CD4-positive, alpha-beta T cell treated with Interleukin-17A for 1 hour (primary cell): ENCODE results near the gene OR10H4.
A peak's percentile ranks its signal among the peaks of the same experiment; 100 is the strongest.
"Not testable (repeated sequence)": the region's sequence is repeated elsewhere in the genome, so short reads cannot be mapped to it uniquely, and the experiment has no call there.

Experiments
- DNase-seq: peaks from one replicate; pipeline ENCODE4 v3.0.0-alpha.2; 2020

Gene OR10H4

DNA sequence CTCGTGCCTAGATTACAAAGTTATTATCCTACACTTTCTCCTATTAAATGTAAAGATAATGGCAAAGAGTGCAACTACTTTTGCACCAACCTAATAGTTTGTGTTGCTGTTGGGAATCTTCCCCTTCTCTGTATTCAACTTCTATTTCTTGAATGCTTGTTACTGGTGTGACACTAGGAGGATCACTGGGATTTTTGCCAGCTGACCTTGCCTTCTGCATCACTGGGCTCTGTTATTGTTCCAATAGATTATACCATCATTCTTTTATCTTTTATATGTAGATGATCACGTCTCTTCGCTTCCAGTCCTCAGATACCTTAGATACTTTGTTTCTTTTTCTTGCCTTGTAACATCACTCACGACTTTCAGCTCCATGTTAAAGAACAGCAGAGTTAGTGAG, 3.5 kb upstream of the OR10H4 start:
- no peak for DNase-seq

DNA sequence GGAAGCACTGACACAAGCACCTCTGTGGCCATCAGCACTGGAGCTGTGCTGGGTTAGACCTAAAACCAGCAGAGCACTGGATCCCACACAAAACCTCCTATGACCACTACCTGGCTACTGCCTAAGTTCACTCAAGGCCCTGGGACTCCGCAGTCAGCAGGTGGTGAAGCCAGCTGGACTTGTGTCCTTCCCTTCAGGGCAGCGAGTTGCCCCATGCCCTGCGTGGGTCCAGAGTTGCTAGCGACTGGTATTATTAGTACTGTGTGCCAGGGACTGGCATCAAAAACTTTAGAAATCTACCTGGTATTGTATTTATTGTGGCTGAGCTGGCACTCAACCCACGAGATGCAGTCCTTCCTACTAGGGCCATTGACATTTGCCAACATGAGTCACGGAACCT, 6.0 kb downstream of the OR10H4 start:
- no peak for DNase-seq

DNA sequence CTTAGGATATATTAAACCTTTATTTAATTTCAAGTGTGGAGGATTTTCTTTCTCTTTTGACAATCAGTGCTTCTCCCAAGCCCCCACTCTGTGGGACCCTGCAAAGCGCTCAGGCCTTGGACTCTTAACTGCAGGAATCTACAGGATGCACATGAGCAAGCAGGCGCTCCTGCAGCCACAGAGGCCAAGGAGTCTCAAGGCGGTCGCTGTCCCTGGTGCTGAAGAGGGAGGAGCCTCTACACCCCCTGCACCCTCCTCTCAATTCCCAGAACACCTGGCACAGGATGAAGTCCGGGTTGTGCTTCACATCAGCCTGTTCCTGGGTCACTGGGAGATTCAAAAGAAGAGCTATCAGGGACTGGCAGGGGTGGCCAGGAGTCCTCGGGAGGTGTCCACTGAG, 13.5 kb downstream of the OR10H4 start:
- DNase-seq = no peak

DNA sequence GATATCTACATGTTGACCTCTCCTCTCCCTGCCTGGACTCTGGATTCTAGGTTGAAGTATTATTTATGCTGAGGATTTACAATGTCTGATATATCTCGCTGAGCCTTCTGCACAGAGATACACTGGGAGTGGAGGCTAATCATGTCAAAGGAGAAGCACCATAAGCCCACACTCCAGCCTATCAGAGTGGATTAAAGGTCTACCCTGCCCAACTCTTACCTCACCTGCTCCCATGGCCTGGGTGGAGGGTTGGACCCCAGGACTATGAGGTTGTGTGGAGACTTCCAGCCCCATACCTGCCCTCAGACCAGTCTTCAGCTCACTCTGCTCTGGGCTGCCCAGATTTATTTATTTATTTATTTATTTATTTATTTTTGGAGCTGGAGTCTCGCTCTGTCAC, 15.4 kb downstream of the OR10H4 start:
- no peak for DNase-seq

DNA sequence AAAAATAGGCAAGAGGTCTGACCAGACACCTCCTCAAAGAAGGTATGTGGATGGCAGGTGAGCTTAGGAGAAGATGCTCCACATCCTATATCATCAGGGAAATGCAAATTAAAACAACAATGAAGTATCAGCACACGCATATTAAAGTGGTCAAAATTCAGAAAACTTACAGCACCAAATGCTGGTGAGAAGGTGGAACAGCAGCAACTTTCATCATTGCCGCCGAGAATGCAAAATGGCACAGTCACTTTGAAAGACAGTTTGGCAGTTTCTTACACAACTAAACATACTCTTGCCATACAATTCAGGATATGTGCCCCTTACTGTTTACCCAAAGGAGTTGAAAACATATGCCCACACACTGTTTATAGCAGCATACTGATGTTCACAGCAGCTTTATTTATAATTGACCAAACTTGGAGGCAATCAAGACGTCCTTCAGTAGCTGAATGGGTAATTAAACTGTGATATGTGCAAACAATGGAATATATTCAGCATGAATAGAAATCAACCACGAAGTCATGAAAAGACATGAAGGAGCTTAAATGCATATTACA, 22.5 kb downstream of the OR10H4 start:
- DNase-seq = no peak

DNA sequence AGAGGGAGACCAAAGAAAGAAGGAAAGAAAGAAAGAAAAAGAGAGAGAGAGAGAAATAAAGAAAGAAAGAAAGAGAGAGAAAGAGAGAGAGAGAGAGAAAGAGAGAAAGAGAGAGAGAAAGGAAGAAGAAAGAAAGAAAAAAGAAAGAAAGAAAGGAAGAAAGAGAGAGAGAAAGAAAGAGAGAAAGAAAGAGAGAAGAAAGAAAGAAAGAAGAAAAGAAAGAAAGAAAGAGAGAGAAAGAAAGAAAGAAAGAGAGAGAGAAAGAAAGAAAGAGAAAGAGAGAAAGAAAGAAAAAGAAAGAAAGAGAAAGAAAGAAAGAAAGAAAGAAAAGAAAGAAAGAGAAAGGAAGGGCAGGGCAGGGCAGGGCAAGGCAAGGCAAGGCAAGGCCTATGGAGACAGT, 23.2 kb downstream of the OR10H4 start:
- DNase-seq = not testable (repeated sequence)

DNA sequence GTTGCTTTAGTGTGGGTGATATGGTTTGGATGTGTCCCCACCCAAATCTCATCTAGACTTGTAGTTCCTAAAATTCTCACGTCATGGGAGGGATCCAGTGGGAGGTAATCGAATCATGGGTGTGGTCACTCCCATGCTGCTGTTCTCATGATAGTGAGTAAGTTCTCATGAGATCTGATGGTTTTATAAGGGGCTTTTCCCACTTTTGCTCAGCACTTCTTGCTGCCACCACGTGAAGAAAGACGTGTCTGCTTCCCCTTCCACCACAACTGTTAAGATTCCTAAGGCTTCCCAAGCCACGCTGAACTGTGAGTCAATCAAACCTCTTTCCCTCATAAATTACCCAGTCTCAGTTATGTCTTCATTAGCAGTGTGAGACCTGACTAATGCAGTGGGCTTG, 26.0 kb downstream of the OR10H4 start:
- no peak for DNase-seq

DNA sequence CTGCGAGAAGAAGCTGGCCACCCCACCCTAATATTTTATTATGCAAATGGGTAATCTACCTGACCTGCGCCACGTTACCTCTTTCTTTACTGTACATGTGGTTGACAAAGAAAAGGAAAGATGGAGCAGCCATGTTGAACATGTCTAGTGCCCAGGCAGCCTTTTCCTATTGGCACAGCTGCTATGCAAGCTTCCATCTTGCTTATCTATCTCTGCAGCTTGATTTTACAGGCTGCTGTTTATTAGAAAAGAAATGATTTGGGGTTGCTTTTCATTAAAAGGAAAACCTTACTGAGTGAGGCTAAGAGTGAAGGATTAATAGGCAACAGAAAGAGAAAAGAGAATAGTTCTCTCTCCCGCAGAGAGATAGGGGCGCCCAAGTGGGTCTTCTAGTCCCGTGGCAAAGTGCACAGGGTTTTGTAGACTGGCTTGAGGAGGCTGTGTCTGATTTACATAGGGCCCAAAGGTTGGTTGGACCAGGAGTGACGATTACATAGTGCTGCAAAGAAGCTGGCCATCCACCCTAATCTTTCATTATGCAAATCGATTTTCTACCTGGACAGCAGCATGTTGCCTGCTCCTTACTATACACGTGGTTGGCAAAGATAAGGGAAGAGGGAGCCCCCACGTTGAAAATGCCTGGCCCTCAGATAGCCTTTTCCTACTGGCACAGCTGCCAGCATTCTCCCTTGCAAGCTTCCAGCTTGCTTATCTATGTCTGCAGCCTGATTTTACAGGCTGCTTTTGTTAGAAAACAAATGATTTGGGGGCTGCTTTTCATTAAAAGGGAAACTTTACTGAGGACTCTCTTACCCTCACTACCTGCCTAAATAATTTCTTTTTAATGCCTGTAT, 28.3 kb downstream of the OR10H4 start:
- no peak for DNase-seq

DNA sequence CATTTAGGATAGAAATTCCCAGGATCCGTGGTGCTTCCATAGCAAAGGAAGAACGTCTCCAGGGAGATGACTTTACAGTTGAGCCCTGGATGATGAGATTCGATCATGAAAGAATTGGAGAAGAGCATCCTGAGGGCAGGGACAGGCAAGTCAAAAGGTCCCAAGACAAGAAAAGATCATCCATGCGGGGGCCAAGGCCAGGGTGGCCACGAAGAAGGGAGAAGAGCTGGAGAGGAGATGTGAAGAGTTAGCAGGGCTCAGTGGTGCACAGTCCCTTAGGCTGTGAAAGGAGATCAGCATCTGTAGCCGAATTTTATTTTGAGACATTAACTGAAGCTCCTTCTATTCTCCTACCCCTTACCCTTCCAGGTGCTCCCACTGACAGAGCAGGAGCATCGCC, 28.9 kb downstream of the OR10H4 start:
- DNase-seq = no peak

DNA sequence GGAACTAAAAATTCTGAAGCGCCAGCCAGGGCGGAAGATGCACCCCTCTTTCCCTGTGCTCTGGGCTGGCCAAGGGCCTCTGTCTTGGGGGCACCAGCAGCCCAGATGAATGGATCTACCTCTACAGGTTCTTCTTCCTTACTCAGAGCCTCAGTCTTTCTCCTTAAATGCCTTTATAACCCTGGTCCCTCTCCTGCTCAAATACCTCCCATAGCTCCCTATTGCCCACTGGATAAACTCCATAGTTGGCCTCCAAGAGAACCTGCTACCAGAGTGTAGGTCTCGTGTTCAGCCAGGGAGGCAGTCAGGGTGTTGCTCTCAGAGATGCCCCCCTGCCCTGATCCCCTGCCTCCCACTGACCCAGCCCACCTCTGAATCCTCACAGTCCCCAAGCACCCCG, 30.5 kb downstream of the OR10H4 start:
- DNase-seq = no peak

DNA sequence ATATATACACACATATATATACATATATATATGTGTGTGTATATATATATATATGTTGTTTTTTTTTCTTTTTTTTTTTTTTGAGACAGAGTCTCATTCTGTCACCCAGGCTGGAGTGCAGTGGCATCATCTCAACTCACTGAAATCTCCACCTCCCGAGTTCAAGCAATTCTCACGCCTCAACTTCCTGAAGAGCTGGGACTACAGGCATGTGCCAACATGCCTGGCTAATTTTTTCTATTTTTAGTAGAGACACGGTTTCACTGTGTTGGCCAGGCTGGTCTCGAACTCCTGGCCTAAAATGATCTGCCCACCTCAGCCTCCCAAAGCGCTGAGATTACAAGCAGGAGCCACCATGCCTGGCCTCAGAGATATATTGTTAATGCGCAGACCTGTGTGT, 37.0 kb downstream of the OR10H4 start:
- not testable (repeated sequence) for DNase-seq

DNA sequence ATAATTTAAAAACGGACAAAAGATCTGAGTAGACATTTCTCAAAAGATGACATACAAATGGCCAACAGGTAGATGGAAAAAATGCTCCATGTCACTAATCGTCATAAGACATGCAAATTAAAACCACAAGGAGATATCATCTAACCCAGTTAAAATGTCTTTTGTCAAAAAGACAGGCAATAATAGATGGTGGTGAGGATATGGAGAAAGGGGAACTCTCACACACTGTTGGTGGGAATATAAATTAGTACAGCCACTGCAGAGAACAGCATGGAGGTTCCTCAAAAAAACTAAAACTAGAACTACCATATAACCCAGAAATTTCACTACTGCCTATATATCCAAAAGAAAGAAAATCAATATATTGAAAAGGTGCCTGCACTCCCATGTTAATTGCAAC, 37.9 kb downstream of the OR10H4 start:
- DNase-seq = peak; percentile 12

DNA sequence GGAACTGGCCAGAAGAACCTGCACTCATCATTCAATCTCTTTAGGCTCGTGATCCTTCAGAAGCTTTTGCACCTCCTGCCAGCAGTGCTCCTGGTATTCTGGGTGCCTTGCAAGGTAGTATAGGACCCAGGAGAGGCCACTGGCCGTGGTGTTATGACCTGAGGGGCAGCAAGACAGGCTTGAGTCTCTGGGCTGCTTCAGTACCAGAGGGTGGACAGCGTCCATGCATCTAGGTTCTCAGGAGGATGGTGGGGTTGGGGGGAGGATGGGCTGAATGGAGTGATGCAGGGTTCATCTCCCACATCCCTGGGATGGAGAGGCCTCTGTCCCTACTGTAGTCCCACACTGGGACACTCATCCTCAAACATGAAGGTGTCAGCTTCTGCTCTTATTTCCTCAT, 41.1 kb downstream of the OR10H4 start:
- DNase-seq = no peak

DNA sequence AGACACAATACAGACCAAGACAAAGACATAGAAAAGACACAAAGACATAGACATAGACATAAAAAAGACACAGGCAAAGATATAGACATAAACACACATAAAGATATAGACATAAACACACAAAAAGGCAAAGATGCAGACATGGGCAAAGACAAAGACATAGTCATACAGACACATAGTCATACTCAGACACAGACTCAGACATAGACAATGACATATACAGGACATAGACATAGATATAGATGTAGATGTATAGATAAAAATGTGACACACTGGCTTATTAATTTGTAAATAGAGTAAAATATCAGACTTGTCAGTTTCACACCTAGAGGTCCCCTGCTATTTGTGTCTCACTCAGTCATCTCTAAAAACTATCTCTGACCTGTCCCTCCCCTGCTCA, 42.8 kb downstream of the OR10H4 start:
- no peak for DNase-seq

DNA sequence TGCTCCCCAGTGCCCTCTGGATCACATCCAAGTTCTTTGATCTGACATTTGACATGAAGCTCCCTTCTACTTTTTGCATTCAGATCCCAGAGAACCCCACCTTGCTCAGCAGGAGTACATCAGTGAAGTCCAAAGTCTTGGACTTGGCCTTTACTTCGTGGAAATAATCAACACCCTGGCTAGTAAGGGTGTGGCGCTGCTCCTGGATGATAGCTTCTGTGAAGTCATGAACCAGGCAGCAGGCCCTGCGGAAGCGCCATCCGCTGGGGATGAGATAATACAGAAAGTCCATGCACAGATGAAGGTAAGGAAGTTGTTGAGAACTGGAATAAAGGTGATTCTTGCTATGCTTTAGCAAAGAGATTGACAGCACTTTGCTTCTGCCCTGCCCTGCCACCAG, 43.2 kb downstream of the OR10H4 start:
- no peak for DNase-seq

DNA sequence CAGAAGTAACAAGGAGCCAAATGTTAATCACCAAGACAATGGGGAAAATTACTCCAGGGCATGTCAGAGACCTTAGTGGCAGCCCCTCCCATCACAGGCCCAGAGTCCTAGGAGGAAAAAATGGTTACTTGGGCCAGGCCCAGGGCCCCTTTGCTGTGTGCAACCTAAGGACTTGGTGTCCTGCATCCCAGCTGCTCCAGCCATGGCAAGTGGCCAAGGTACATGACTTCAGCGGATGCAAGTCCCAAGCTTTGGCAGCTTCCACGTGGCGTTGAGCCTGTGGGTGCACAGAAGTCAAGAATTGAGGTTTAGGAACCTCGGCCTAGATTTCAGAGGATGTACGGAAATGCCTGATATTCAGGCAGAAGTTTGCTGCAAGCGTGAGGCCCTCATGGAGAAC, 46.7 kb downstream of the OR10H4 start:
- no peak for DNase-seq

DNA sequence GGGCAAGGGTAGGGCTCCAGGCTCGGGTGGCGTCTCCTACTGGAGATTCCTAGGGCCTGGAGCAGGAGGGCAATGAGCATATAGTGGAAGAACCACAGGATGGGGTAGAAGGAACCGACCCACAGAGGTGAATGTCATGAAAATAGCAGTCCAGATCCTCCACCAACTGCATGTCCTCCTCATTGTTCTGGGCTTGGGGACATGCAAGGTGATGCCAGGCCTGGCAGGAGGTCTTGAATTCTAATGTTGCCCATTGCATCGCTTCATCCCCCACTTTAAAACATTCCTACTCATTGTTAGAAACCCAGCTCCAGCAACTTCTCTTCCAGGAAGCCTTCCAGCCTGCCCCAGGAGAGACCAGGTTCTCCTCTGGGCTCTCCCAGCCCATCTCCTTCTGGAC, 49.4 kb downstream of the OR10H4 start:
- no peak for DNase-seq
